HepG2 (cell line): ENCODE measurements around the gene SEC62. TPM values are rescaled to one million over a fixed set of nuclear protein-coding genes. Genes with fewer than 3 reads are reported as not detected.

Experiments
- ARNTL ChIP-seq: sonication (generic); formaldehyde crosslinking; IDR thresholded peaks from 2 replicates; pipeline ENCODE4 v1.4.0; 2020; ENCODE audit warnings: mild to moderate bottlenecking, missing genetic modification reagents
- CENPX ChIP-seq: sonication (generic); formaldehyde crosslinking; IDR thresholded peaks from 2 replicates; pipeline ENCODE4 v1.9.0; 2021; ENCODE audit warnings: mild to moderate bottlenecking, missing genetic modification reagents, moderate library complexity
- CREB1 ChIP-seq, 2 experiments: fragments of 450-650 bp in 1 of 2; IDR thresholded peaks; 2 replicates each; pipeline ENCODE4 v1.6.1; 2016 to 2017; ENCODE audit warnings: control low read depth in 1 of 2, mild to moderate bottlenecking in 1 of 2, missing compliant biosample characterization in 1 of 2, missing genetic modification characterization in 1 of 2
- GFI1 ChIP-seq: sonication (generic); formaldehyde crosslinking; IDR thresholded peaks from 2 replicates; pipeline ENCODE4 v1.5.0; 2020; ENCODE audit warnings: missing genetic modification reagents, mild to moderate bottlenecking, borderline replicate concordance
- KAT8 ChIP-seq: IDR thresholded peaks from 2 replicates; pipeline ENCODE4 v1.6.1; 2016; ENCODE audit warnings: missing genetic modification reagents, missing compliant biosample characterization
- MED1 ChIP-seq: sonication (generic); formaldehyde crosslinking; IDR thresholded peaks from 2 replicates; pipeline ENCODE4 v1.4.0; 2020; ENCODE audit warnings: missing genetic modification reagents
- MED8 ChIP-seq: sonication (generic); formaldehyde crosslinking; IDR thresholded peaks from 2 replicates; pipeline ENCODE4 v1.8.1; 2023; ENCODE audit warnings: mild to moderate bottlenecking, missing genetic modification reagents; ENCODE audit not compliant: insufficient replicate concordance
- MNT ChIP-seq: fragments of 450-650 bp; IDR thresholded peaks from 2 replicates; pipeline ENCODE4 v1.6.1; 2016
- MXD4 ChIP-seq: IDR thresholded peaks from 2 replicates; pipeline ENCODE4 v1.6.1; 2016; ENCODE audit warnings: mild to moderate bottlenecking, missing biosample characterization, missing genetic modification reagents
- NPAS2 ChIP-seq: sonication (generic); formaldehyde crosslinking; IDR thresholded peaks from 2 replicates; pipeline ENCODE4 v1.8.0; 2022; ENCODE audit warnings: mild to moderate bottlenecking, missing genetic modification reagents, borderline replicate concordance
- PHB2 ChIP-seq: fragments of 450-650 bp; IDR thresholded peaks from 2 replicates; pipeline ENCODE4 v1.6.1; 2018; ENCODE audit not compliant: partially characterized antibody
- RBM39 ChIP-seq: fragments of 200-400 bp; formaldehyde crosslinking; IDR thresholded peaks from one replicate; pipeline ENCODE4 v1.6.1; 2018; ENCODE audit warnings: antibody characterized with exemption, mild to moderate bottlenecking, low read depth, low read length; ENCODE audit not compliant: poor library complexity, severe bottlenecking
- SALL1 ChIP-seq: sonication (generic); formaldehyde crosslinking; IDR thresholded peaks from 2 replicates; pipeline ENCODE4 v1.8.0; 2022; ENCODE audit warnings: mild to moderate bottlenecking, missing genetic modification reagents
- SCMH1 ChIP-seq: sonication (generic); formaldehyde crosslinking; IDR thresholded peaks from 2 replicates; pipeline ENCODE4 v1.9.0; 2021; ENCODE audit warnings: missing genetic modification reagents, mild to moderate bottlenecking, borderline replicate concordance
- SIN3A ChIP-seq: IDR thresholded peaks from 2 replicates; pipeline ENCODE4 v1.6.1; 2011; ENCODE audit warnings: low read depth, mild to moderate bottlenecking, control low read depth, low read length, borderline replicate concordance
- TBX2 ChIP-seq: sonication (generic); formaldehyde crosslinking; IDR thresholded peaks from 2 replicates; pipeline ENCODE4 v1.5.0; 2020; ENCODE audit warnings: missing genetic modification reagents, mild to moderate bottlenecking, borderline replicate concordance
- TFAP4 ChIP-seq: sonication (generic); IDR thresholded peaks from 2 replicates; pipeline ENCODE4 v1.6.1; 2016; ENCODE audit warnings: low read depth, borderline replicate concordance
- ZNF12 ChIP-seq: sonication (generic); formaldehyde crosslinking; IDR thresholded peaks from 2 replicates; pipeline ENCODE4 v1.5.0; 2020; ENCODE audit warnings: missing genetic modification reagents
- ZNF280B ChIP-seq: sonication (generic); formaldehyde crosslinking; IDR thresholded peaks from 2 replicates; pipeline ENCODE4 v1.5.0; 2020; ENCODE audit warnings: missing genetic modification reagents, mild to moderate bottlenecking, borderline replicate concordance
- ZNF317 ChIP-seq: sonication (generic); formaldehyde crosslinking; IDR thresholded peaks from 2 replicates; pipeline ENCODE4 v1.5.0; 2020; ENCODE audit warnings: mild to moderate bottlenecking, missing genetic modification reagents
- ZNF605 ChIP-seq: sonication (generic); formaldehyde crosslinking; IDR thresholded peaks from 2 replicates; pipeline ENCODE4 v1.8.0; 2022; ENCODE audit warnings: mild to moderate bottlenecking, missing genetic modification reagents
- ZNF891 ChIP-seq: sonication (generic); formaldehyde crosslinking; IDR thresholded peaks from 2 replicates; pipeline ENCODE4 v1.5.0; 2020; ENCODE audit warnings: mild to moderate bottlenecking, missing genetic modification reagents
- polyA plus RNA-seq, 8 experiments: library from polyadenylated mRNA; depleted of rRNA in 3 of 8; stranded (reverse) in 7 of 8; unstranded in 1 of 8; fragments of >200 nt; fragmentation: Illumina TruSeq in 4 of 8; extraction: Trizol in 4 of 8; gene quantifications; 2 replicates each; pipeline versions ENCODE4 v1.2.1 to v1.2.3, GENCODE V29; 2011 to 2016; ENCODE audit warnings: low read depth in 4 of 8, missing spikeins in 1 of 8, mixed read lengths in 1 of 8; ENCODE audit not compliant: insufficient read depth in 1 of 8
- total RNA-seq, 5 experiments: library from RNA; depleted of rRNA; stranded (reverse); fragments of >200 nt; fragmentation: Illumina TruSeq; extraction: Trizol; gene quantifications; 2 replicates each; pipeline ENCODE4 v1.2.3, GENCODE V29; 2016; ENCODE audit warnings: low read depth in 1 of 5
- TF ChIP-seq, protein P1 (sequence below): IDR thresholded peaks from 2 replicates; pipeline ENCODE4 v1.6.1; 2012; ENCODE audit warnings: inconsistent platforms

SEC62 gene
- total and polyA plus RNA-seq, 2 of the 13 experiments (the other 11 are each of a cell fraction or from before 2014, with no cell fraction given) = 54.0 to 68.7 TPM

DNA sequence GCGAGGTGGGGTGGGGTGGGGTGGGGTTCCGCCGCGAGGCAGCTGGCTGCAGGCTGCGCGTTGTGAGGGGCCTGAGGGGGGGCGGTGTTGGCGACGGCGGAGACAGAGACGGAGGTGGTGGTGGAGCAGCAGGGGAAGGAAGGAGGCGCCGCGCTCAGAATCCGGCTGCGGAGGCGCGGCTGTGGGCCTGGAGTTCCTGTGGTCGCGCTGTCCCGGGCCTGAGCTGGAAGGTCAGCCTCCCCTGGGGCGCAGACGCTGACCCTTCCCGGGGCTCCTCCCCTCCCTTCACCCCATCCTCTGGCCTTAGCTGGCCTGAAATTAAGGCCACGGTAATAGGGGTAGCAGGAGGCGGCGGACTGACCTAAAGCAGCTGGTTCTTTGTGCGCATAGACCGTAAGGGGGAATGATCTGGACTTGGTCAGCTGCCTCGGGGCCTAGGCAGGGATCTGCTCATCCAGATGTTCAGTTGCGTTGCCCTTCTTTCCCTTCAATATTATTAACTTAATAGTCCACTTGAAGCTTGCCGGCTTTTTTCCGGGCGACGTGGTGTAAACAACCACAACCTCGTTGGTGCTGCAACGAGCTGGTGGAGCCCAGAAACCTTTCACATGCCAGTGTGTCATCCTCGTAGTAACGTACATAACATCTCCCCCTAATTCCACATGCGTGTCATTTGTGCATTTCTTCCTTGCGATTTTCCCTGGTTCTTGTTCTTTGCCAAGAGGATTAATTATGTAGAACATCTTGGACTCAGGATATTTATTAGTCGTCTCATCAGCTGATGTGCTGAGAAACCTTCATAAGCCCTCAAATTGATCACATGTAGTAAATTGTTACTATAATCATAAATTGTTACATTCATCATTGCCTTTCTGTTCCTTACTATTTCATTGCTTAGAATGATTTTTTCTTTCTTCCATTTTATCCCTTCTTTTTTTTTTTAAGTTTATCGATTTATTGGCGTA is 626 bp downstream of the SEC62 start (continued):
- TF ChIP-seq ZNF280B (CRISPR knock-in tag) (peak; percentile 84; the same call in 1 of the 2 replicates), CENPX (no peak), RBM39 (peak; percentile 60), MED8 (no peak), SIN3A (0 out of 2 replicates have a peak, but pooled peaks have one; percentile 23), SCMH1 (CRISPR knock-in tag) (no peak), KAT8 (CRISPR knock-in tag) (peak; percentile 6; the same call in 1 of the 2 replicates), MNT (peak; percentile 26; the same call in 1 of the 2 replicates), ZNF12 (CRISPR knock-in tag) (0 out of 2 replicates have a peak, but pooled peaks have one; percentile 12), ZNF891 (CRISPR knock-in tag) (no peak), SALL1 (CRISPR knock-in tag) (no peak; the same call in 1 of the 2 replicates), TBX2 (CRISPR knock-in tag) (peak; percentile 28; the same call in 1 of the 2 replicates), NPAS2 (CRISPR knock-in tag) (no peak), GFI1 (CRISPR knock-in tag) (no peak), PHB2 (no peak), ZNF317 (CRISPR knock-in tag) (no peak), ARNTL (CRISPR knock-in tag) (no peak; the same call in 1 of the 2 replicates), MED1 (CRISPR knock-in tag) (0 out of 2 replicates have a peak, but pooled peaks have one; percentile 12), MXD4 (0 out of 2 replicates have a peak, but pooled peaks have one; percentile 46), CREB1 (IDR thresholded peaks at IDR 0.05) (peak; percentile 27; the same call in 1 of the 2 replicates), CREB1 (CRISPR knock-in tag; IDR thresholded peaks at IDR 0.05) (no peak), ZNF605 (CRISPR knock-in tag) (peak; percentile 8; the same call in 1 of the 2 replicates), TFAP4 (no peak)
- TF ChIP-seq, protein P1, sequence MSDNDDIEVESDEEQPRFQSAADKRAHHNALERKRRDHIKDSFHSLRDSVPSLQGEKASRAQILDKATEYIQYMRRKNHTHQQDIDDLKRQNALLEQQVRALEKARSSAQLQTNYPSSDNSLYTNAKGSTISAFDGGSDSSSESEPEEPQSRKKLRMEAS = peak; percentile 64
